HepG2 (cell line): ENCODE data around the gene SLAMF8. TPM values are rescaled to one million over a fixed set of nuclear protein-coding genes. Genes with fewer than 3 reads are reported as not detected.

Experiments used
- ATAC-seq: fragments of 200-7000 bp; cut with Tn5 transposase; 3 replicates; pipeline ENCODE4 v1.9.1; 2020; ENCODE audit warnings: mild to moderate bottlenecking, moderate library complexity
- BruUV-seq: library from RNA; stranded (reverse); fragments of 400-500 nt; replicated peaks from 2 replicates; lab custom pipeline; 2021; lab: Mats Ljungman, UMichigan
- CTCF ChIA-PET: fragments of 300-600 bp; formaldehyde crosslinking; extraction: SDS; loops from one replicate; lab custom pipeline; 2021; ENCODE audit warnings: low total read pairs, inconsistent platforms, low intra/inter-chr PET ratio; lab: Yijun Ruan, JAX
- POLR2A ChIA-PET: fragments of 350-600 bp; sonication (Branson Sonifier 250); formaldehyde crosslinking; loops from one replicate; lab custom pipeline; 2020; ENCODE audit warnings: antibody characterized with exemption, inconsistent platforms; lab: Yijun Ruan, JAX
- DNase-seq: peaks from one replicate; pipeline ENCODE4 v3.0.0-alpha.2; 2015; ENCODE audit warnings: low spot score
- FAIRE-seq: peaks from 3 replicates; lab custom pipeline; 2011; peaks lifted over from hg19 to GRCh38; lab: Jason Lieb, UNC
- H2AFZ ChIP-seq: one replicate; pipeline ENCODE4 v1.6.1; 2011; ENCODE audit warnings: low read length, inconsistent platforms
- H3K27ac ChIP-seq: fragments of 300-600 bp; 3 replicates; pipeline ENCODE4 v1.8.0; 2011; ENCODE audit warnings: mixed run types, mild to moderate bottlenecking, mixed read lengths, low read length, inconsistent platforms; ENCODE audit not compliant: insufficient read depth; ENCODE audit errors: extremely low read length
- H3K27me3 ChIP-seq, 2 experiments: fragments of 200-600 bp in 1 of 2; 2 replicates in 1 of 2; 3 replicates in 1 of 2; pipeline versions ENCODE4 v1.6.0 to v1.8.0; 2011; ENCODE audit warnings: low read length in 2 of 2, mild to moderate bottlenecking in 2 of 2, moderate library complexity in 2 of 2, inconsistent platforms in 1 of 2; ENCODE audit not compliant: insufficient read depth in 2 of 2, control insufficient read depth in 1 of 2
- H3K36me3 ChIP-seq, 2 experiments: fragments of 200-600 bp in 1 of 2; replicated peaks in 1 of 2; 2 replicates in 1 of 2; 3 replicates in 1 of 2; pipeline versions ENCODE4 v1.5.1 to v1.8.0; 2011; ENCODE audit warnings: low read length in 2 of 2, inconsistent platforms in 1 of 2; ENCODE audit not compliant: insufficient read depth in 2 of 2, control insufficient read depth in 1 of 2
- H3K4me1 ChIP-seq: 2 replicates; pipeline ENCODE4 v1.5.1; 2012; ENCODE audit warnings: low read length, inconsistent platforms; ENCODE audit not compliant: insufficient read depth
- H3K4me2 ChIP-seq: 2 replicates; pipeline ENCODE4 v1.6.0; 2011; ENCODE audit warnings: low read depth, low read length, inconsistent platforms
- H3K4me3 ChIP-seq, 3 experiments: fragments of 200-600 bp in 1 of 3; sonication (generic), shearing (Covaris generic) in 1 of 3; replicated peaks in 1 of 3; 2 replicates each; pipeline ENCODE4 v1.5.1; 2011 to 2016; ENCODE audit warnings: low read length in 3 of 3, inconsistent platforms in 2 of 3, low read depth in 2 of 3, mild to moderate bottlenecking in 2 of 3, control low read depth in 1 of 3, mixed read lengths in 1 of 3; ENCODE audit not compliant: insufficient read depth in 1 of 3
- H3K79me2 ChIP-seq: one replicate; pipeline ENCODE4 v1.6.1; 2011; ENCODE audit warnings: low read length, inconsistent platforms; ENCODE audit not compliant: insufficient read depth
- H3K9ac ChIP-seq: 2 replicates; pipeline ENCODE4 v1.6.0; 2011; ENCODE audit warnings: mild to moderate bottlenecking, low read depth, low read length, inconsistent platforms; ENCODE audit not compliant: insufficient read depth
- H3K9me3 ChIP-seq: 2 replicates; pipeline ENCODE4 v1.5.1; 2012; ENCODE audit warnings: mild to moderate bottlenecking, low read length
- H4K20me1 ChIP-seq: 2 replicates; pipeline ENCODE4 v1.6.0; 2011; ENCODE audit warnings: inconsistent platforms, mild to moderate bottlenecking, low read length, moderate library complexity; ENCODE audit not compliant: insufficient read depth
- DPF2 ChIP-seq: sonication (generic); formaldehyde crosslinking; IDR thresholded peaks from 2 replicates; pipeline ENCODE4 v1.4.0; 2020; ENCODE audit warnings: mild to moderate bottlenecking, low read depth, missing genetic modification reagents, borderline replicate concordance
- IRF1 ChIP-seq: sonication (generic); formaldehyde crosslinking; IDR thresholded peaks from 2 replicates; pipeline ENCODE4 v1.4.0; 2020; ENCODE audit warnings: low read depth, mild to moderate bottlenecking, missing genetic modification reagents
- IRF2 ChIP-seq: IDR thresholded peaks from 2 replicates; pipeline ENCODE4 v1.6.1; 2018; ENCODE audit warnings: missing genetic modification reagents, missing compliant biosample characterization
- MTF1 ChIP-seq: sonication (generic); formaldehyde crosslinking; IDR thresholded peaks from 2 replicates; pipeline ENCODE4 v1.5.0; 2020; ENCODE audit warnings: missing genetic modification reagents
- RNF219 ChIP-seq: sonication (generic); formaldehyde crosslinking; IDR thresholded peaks from 2 replicates; pipeline ENCODE4 v1.5.0; 2020; ENCODE audit warnings: mild to moderate bottlenecking, missing genetic modification reagents
- TRIM22 ChIP-seq: fragments of 450-650 bp; IDR thresholded peaks from 2 replicates; pipeline ENCODE4 v1.6.1; 2017
- ZNF276 ChIP-seq: sonication (generic); formaldehyde crosslinking; IDR thresholded peaks from 2 replicates; pipeline ENCODE4 v1.4.0; 2020; ENCODE audit warnings: mild to moderate bottlenecking, low read depth, missing genetic modification reagents
- ZNF292 ChIP-seq: sonication (generic); formaldehyde crosslinking; IDR thresholded peaks from 2 replicates; pipeline ENCODE4 v1.8.1; 2022; ENCODE audit warnings: mild to moderate bottlenecking, low read depth, missing genetic modification reagents, borderline replicate concordance
- ZNF607 ChIP-seq: sonication (generic); formaldehyde crosslinking; IDR thresholded peaks from 2 replicates; pipeline ENCODE4 v1.5.1; 2020; ENCODE audit warnings: missing genetic modification reagents, mild to moderate bottlenecking, borderline replicate concordance
- ZNF878 ChIP-seq: sonication (generic); formaldehyde crosslinking; IDR thresholded peaks from 2 replicates; pipeline ENCODE4 v1.8.1; 2023; ENCODE audit warnings: mild to moderate bottlenecking, missing genetic modification reagents, moderate library complexity
- WGBS: methylation state at CpG from one replicate; pipeline ENCODE4 v1.1.6; 2017; ENCODE audit warnings: low lambda C conversion rate; 5-methylcytosine and 5-hydroxymethylcytosine counted together
- in situ Hi-C: cut with HindIII; loops from 2 replicates; pipeline ENCODE4 v1.10.0; 2017; ENCODE audit warnings: low pct_unique_long_range_greater_than_20kb; ENCODE audit not compliant: extremely low pct_ligation_motif_present
- intact Hi-C: fragments of 100-400 bp; cut with micrococcal nuclease; formaldehyde crosslinking; loops from one replicate; pipeline ENCODE4 v1.10.0; 2022; ENCODE audit not compliant: unreplicated experiment
- polyA plus RNA-seq, 8 experiments: library from polyadenylated mRNA; depleted of rRNA in 3 of 8; stranded (reverse) in 7 of 8; unstranded in 1 of 8; fragments of >200 nt; fragmentation: Illumina TruSeq in 4 of 8; extraction: Trizol in 4 of 8; gene quantifications; 2 replicates each; pipeline versions ENCODE4 v1.2.1 to v1.2.3, GENCODE V29; 2011 to 2016; ENCODE audit warnings: low read depth in 4 of 8, missing spikeins in 1 of 8, mixed read lengths in 1 of 8; ENCODE audit not compliant: insufficient read depth in 1 of 8
- total RNA-seq, 5 experiments: library from RNA; depleted of rRNA; stranded (reverse); fragments of >200 nt; fragmentation: Illumina TruSeq; extraction: Trizol; gene quantifications; 2 replicates each; pipeline ENCODE4 v1.2.3, GENCODE V29; 2016; ENCODE audit warnings: low read depth in 1 of 5

The SLAMF8 gene
- total and polyA plus RNA-seq, 2 of the 13 experiments (the other 11 are each of a cell fraction or from before 2014, with no cell fraction given), result not detected

GRCh38 chr1:159778266-159778665 is 48.4 kb upstream of the SLAMF8 start:
- POLR2A ChIA-PET, result no interaction called here
- DNase-seq, result no peak
- WGBS, result 47% methylated on average over 4 of the region's 4 CpGs

More at GRCh38 chr1:159778266-159778665, 48.4 kb upstream of the SLAMF8 start:
- Histone ChIP-seq H3K27ac (no peak overlapping the region), H3K36me3 (no peaks in the 10 kb centered on the region), H3K4me3 (no peak overlapping the region), H2AFZ (no peak overlapping the region), H3K79me2 (no peaks in the 10 kb centered on the region), H3K27me3 (no peaks in the 10 kb centered on the region), H3K4me2 (no peak overlapping the region), H3K4me1 (no peaks in the 10 kb centered on the region), H3K9me3 (no peaks in the 10 kb centered on the region), H4K20me1 (no peaks in the 10 kb centered on the region), H3K9ac (no peak overlapping the region)
- in situ Hi-C loops, result no loop called here
- no peak for TF ChIP-seq IRF1 (CRISPR knock-in tag)
- TF ChIP-seq TRIM22, result no peak
- TF ChIP-seq DPF2 (CRISPR knock-in tag), result no peak
- no peak for TF ChIP-seq ZNF276 (CRISPR knock-in tag)
- TF ChIP-seq ZNF878 (CRISPR knock-in tag), result no peak
- no peak for TF ChIP-seq ZNF607 (CRISPR knock-in tag)
- no peak for TF ChIP-seq MTF1 (CRISPR knock-in tag)
- TF ChIP-seq RNF219 (CRISPR knock-in tag), result no peak
- no peak for TF ChIP-seq ZNF292 (CRISPR knock-in tag)
- TF ChIP-seq IRF2 (CRISPR knock-in tag), result no peak
- no TSS peak for BruUV-seq
- CTCF ChIA-PET, result no interaction called here
- intact Hi-C loops, result no loop called here
- FAIRE-seq (no peak), ATAC-seq (no peak)
